GM21737 (cell line): ENCODE data around the gene PARD3.
"Not testable (repeated sequence)": the region's sequence is repeated elsewhere in the genome, so short reads cannot be mapped to it uniquely, and the experiment has no call there.

Experiments
- ATAC-seq: cut with Tn5 transposase; IDR thresholded peaks from one replicate; pipeline ENCODE4 v1.9.1; 2021; ENCODE audit warnings: mild to moderate bottlenecking, moderate library complexity; ENCODE audit not compliant: unreplicated experiment

The PARD3 gene

GRCh38 chr10:34768972-34769330 is 46.1 kb downstream of the PARD3 start:
- ATAC-seq: no peak

GRCh38 chr10:34768261-34768971 is 46.7 kb downstream of the PARD3 start:
- ATAC-seq: no peak

- no peak for ATAC-seq
Observed at GRCh38 chr10:34766811-34767494, 48.1 kb downstream of the PARD3 start.

- ATAC-seq: no peak
Observed at GRCh38 chr10:34766266-34766600, 48.9 kb downstream of the PARD3 start.

- no peak for ATAC-seq
Observed at GRCh38 chr10:34764472-34764946, 50.6 kb downstream of the PARD3 start.

- no peak for ATAC-seq
Observed at GRCh38 chr10:34762603-34763299, 52.3 kb downstream of the PARD3 start.

GRCh38 chr10:34762156-34762555 is 52.9 kb downstream of the PARD3 start:
- no peak for ATAC-seq

GRCh38 chr10:34761453-34761852 is 53.6 kb downstream of the PARD3 start:
- ATAC-seq: no peak

GRCh38 chr10:34760606-34761005 is 54.5 kb downstream of the PARD3 start:
- ATAC-seq: no peak

- no peak for ATAC-seq
Observed at GRCh38 chr10:34759837-34760215, 55.3 kb downstream of the PARD3 start.

GRCh38 chr10:34759161-34759836 is 55.8 kb downstream of the PARD3 start:
- no peak for ATAC-seq

GRCh38 chr10:34758447-34758996 is 56.6 kb downstream of the PARD3 start:
- ATAC-seq: peak; percentile 54

- no peak for ATAC-seq
Observed at GRCh38 chr10:34757933-34758332, 57.2 kb downstream of the PARD3 start.

GRCh38 chr10:34757181-34757580 is 57.9 kb downstream of the PARD3 start:
- ATAC-seq: not testable (repeated sequence)

GRCh38 chr10:34756584-34756983 is 58.5 kb downstream of the PARD3 start:
- ATAC-seq: no peak

GRCh38 chr10:34753014-34753757 is 61.9 kb downstream of the PARD3 start:
- ATAC-seq: no peak

- no peak for ATAC-seq
Observed at GRCh38 chr10:34751272-34751671, 63.8 kb downstream of the PARD3 start.

- ATAC-seq: not testable (repeated sequence)
Observed at GRCh38 chr10:34750795-34751194, 64.3 kb downstream of the PARD3 start.

GRCh38 chr10:34748767-34749166 is 66.3 kb downstream of the PARD3 start:
- no peak for ATAC-seq

GRCh38 chr10:34748357-34748756 is 66.7 kb downstream of the PARD3 start:
- ATAC-seq: no peak
